ENCODE results near the gene PEPD.

PEPD gene

DNA sequence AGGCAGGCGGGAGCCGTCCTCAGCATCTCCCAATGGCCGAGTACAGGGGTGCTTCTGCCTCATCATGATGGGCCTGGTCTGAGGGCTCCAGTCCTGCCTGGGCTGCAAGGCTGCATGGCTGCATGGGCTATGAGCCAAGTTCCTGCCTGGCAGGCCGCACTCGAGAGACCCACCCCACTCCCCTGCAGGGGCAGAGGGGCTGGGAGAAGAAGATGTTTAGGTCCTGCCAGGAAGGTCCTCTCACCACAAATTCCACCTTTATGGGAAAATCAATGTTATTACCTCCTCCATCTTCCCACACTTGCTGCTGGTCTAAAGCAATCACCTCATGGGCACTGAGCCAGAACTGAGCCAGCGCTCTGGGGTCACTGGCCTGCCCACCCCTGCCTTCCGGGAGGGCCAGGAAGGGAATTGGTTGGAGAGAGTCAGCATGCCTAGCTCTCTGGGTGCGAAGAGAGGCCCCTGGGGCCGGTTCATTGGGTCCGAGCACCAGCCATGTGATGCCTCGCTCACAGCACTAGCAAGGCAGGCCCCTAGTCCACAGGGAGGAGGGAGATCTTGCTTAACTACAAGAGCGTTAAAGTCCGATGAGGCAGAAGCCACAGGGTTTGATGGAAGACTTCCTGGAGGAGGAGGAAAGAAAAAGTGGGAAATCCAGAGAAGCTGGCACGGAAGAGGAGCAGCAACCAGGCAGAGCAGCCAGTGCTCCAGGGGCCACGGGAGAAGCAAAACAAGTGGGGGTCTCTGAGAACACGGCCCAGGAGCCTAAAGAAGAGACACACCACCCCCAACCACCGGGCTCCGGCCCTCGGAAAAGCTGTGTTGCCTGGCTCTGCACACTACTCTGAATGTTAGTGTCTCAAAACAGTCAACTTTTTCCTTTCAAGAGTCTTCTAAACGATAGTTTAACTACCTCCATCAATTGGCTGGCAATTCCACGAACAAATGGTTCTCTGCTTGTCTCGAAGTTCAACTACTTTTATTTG, 84.9 kb downstream of the PEPD start:
- no peak for DNase-seq

DNA sequence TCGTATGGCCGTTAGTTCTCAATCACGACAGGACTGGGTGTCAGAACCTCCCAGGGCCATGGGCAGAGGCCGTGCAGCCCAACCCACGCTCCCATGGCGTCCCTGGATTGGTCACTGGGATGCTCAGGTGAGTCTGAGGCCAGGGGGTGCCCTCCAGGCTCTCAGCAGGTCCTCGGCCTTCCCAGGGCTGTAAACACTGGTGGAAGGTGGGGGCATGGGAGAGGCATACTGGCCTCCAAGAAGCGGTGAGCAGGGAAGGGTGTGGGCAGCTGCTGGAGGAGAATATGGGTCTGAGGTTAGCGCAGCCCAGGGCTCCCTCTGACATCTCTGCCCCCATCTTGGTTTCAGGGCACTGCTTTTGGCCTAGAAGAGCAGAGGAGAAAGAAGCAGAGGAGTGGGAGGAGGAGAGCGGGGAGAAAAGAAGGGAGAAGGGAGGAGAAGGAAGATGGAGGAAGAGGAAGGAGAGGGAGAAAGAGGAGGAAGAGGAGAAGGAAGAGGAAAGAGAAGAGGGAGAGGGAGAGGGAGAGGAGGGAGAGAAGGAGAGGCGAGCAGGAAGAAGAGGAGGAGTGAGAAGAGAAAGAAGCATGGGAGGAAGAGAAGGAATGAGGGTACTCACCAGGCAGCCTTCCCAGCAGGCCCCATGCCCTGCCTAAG, 85.8 kb downstream of the PEPD start:
- no peak for DNase-seq

DNA sequence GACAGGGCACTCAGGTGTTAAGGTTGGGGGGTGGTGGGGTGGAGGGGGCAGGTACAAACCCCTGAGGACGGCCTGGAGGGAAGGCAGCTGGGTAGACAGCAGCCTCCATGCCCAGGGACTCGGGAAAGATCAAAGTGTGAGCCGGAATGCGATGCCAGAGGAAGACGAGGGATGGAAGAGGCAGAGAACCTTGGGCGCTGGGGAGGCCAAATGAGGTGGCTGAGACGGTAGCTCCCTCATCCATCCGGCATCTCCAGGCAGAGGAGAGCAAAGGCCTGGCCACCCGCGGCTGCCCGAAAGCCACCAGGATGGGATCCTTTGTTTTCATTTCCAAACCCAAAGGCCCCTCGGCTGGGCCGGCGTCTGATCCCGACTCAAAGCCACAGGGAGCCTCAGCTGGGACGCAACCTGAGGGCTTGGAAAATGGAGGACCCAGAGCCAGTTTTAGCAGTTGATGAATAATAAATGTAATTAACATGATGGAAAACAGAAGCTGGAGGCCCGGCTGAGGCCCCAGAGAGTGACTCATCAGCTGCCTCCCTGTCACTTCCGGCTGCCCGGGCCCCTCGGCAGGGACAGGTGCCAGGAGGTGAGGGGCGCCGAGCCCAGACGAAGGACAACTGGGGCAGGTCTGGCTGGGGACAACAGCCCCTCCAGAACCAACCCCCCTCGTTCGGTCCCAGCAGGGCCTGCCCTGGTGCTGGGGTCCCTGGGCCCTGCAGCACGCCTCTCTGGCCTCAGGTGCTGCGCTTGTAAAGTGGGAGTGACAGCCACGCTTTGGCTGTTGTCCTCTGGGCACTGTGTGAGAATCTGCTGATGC, 86.5 kb downstream of the PEPD start:
- no peak for DNase-seq

DNA sequence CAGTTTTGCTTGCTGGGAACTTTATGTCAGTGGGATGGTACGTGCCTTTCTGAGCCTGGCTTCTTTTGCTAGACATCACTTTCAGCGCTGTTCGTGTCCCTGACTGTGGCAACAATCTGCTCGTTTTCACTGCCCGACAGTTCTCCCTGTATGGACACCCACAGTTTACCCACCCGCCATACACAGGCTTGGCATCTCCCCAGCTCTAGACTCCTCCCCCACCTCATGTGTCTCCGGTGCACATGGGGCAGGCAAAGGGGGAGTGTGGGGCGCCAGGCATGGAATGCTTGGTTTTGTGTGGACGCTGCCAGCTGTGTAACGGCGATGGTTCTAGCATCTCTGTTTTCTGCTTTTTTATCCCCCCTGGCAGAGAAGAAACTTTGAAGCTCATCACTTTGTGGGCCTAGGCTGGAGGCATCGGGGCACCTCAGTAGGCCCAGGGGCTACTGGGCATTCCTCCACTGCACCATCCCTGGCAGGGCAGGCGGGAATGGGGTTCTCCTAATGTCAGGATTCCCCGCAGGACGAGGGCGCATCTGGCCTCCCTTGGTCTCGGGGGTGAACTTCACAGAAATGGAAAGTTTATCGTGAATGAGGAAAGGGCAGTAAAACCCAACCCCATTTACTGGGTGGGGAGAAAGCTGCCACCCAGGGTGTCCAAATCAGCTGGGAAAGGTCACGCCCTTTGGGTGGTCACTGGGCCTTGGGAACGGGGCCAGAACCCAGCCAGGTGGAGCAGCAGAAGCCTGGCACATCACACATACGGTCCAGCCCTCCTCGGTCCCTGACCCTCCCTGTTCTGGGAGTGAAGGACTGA, 87.3 kb downstream of the PEPD start:
- no peak for DNase-seq

DNA sequence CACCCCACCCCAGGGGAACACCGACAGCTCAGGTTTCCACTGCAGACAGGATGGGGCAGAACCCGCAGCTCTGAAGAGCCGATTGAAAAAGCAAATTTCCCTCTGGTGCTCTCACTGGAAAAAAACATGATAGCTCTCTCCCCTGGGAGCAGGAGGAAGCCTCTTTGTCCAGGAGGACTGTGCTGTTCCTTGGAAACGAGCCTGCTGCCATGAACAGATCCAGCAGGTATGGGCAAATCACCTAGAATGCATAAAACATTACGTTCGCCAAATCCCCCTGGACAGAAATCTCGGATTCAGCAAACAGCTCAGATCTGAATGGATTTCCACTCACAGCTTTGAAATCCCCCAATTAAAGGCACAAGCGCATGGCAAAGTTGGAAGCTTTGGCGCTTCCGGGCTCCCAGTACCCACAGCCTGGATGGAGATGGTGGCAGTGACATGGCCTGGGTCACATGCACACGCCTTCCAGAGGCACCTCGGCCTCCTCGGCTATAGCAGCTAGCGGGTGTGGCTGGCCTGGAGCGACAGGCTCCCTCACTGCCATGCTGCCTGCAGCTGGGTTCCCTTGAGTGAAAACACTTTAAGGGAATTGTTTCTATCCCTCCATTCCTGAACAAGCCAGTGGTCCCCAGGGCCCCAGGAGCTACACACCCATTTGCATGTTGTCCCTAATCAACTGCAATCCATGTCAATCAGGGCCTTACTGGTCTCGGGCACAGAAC, 89.0 kb downstream of the PEPD start:
- no peak for DNase-seq

DNA sequence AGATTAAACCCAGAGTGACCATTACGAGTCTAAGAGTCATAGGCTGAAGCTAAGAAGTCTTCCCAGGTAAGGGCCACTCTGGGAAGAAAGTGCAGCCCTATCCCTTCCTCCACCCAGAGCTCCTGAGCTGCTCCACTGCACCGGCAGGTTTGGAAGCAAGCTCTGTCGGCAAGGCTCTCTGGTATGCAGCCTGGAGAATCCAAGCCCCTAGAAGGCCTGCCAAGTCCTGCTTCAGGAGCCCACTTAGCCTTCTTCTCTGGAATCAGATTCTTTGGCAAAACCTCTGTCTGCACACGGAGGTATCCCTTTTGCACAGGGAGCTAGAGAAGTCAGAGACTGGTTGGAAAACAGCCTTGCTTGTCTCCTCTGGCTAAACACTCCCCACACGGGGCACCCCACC, 89.6 kb downstream of the PEPD start:
- no peak for DNase-seq

DNA sequence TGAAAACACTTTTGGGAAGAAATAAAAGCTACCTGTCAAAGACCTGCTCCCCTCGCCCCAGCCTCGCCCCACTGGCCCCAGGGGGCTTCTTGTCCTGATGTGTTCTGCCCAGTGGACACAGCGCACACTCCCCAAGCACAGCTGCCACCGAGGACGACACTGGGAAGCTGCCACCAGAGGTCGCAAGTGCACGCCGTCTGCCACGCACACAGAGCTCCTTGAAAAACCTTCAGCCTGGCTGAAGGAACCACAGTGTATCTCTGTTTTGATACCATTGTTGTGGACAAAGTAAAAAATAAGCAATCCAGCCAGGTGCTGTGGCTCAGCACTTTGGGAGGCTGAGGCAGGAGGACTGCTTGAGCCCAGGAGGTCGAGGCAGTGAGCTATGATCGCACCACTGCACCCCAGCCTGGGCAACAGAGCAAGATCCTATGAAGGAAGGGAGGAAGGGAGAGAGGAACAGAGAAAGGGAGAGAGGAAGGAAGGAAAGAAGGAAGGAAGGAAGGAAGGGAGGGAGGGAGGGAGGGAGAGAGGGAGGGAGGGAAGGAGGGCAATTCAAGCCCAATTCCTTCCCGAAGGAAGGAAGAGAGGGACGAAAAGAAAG, 90.8 kb downstream of the PEPD start:
- peak; percentile 72 for DNase-seq

DNA sequence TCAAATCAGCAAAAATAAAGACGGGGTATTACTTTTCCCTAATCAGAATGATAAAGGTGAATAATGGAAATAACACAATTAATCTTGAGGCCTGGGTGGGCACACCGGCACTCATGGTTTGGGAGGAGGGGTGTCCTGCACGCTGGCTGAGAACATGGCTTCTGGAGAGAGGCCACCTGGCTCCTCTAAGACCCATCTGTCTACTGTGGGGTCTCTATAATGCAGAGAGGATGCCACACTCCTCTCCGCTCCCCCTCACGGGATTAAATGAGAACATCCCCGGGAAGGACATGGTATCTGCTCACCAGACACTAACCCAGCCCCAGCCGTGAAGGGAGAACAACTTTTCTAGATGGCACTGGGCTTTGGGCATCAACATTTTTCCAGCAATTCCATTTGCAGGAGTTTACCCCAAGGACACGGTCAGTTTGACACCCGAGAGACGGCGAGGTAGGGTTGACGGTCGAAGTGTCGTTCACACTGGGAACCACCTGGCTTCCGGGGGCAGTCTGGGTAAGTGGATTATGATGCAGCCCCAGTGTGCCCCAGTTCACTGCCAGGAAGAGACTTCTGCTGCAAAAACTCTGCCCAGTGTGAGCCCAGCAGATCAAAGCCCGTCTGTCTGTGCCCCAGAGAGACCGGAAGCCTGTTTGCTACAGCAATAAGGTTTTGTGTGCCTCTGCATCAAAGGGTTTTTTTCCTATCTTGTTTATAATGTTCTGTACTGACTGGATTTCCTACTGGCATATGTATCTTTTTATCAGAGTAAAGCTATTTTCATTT, 91.5 kb downstream of the PEPD start:
- peak; percentile 25 for DNase-seq

DNA sequence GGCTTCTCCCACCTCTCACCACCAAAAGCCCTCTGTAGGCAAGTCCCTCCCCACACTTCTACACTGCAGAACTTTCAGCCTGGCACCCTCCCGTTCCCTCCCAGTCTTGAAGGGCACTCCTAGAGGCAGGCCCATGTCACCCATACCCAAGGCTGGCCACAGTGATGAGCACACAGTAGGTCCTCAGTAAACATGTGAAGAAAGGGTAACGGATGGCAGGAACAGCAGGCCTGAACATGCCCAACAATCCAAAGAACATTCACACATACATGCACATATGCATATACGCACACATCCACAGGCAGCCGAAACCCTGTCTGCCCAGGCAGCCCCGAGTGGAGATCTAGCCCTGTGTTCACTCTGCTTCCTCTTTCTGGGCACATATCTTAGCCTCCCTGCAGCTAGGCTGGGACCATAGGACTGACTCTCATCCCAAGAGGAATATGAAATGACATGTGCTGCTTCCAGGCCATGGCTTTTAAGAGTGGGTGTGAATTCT, 92.9 kb downstream of the PEPD start:
- DNase-seq, result no peak

DNA sequence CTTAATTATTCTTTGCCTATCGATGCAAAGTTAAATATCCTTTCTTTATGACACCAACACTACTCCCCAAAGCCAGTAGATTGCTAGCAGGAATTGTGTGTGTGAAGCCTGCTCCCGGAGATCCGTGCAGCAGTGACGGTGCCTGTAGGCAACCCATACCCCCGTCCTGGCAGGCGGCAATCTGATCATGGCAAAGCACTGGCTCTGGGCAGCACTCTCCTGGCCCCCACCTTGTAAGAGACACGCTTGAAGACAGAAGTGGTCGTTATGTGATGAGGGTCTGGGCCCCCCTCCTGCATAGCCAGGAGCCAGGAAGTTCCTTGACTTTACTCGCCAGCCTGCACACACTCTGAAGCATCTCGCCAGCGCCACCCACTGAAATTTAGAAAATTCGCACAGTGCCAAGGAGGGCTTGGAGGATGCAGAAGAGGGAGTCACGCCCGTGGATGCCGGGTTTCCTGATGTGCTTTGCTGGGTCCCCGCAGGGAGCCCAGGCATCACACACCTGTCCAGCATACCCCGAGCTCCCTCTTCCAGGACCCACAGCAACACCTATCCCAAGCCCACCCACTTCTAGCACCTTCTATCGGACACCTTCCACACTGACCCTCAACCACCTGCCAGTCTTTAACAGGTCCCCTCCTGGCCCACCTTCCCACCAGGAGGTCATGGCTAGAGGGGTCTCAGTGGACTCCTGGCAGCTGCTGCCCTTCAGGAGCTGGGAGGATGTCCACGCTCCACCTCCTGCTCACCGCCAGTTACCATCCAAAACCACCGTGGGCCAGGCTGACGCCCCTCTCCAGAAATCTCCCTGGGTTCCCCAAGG, 93.6 kb downstream of the PEPD start:
- DNase-seq, result no peak

DNA sequence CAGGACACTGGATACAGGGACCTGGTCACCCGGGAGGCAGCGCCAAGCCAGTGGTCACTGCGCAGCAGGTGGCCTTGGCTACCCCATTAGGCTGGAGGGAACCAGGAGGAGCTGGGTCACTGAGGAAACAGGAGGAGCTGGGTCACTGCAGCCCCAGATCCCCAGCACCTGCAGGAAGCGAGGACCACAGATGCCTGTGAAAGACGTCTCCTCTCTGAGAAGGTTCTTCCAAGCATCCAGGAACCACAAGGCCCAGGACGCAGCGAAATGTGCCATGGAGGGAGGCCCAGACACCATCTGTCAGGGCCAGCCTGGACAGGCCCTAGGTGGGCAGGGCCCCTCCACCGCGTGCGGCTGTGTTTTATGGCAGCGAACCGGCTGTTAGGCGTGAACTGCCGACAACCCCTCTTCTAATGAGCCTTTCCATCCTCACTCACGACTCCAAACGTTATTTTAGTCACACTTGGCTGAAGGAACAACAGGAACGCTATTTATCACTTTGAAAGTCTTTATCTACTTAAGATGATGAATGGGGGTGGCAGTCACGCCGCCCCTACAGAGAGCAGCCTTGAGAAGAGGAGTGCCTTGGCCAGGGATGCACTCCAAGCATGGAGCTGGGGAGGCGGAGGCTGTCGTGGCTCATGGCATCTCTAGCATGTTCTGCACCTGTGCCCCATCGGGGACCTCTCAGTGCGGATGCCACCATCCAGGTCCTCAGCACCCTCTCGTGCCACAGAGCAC, 94.8 kb downstream of the PEPD start:
- DNase-seq, result no peak

DNA sequence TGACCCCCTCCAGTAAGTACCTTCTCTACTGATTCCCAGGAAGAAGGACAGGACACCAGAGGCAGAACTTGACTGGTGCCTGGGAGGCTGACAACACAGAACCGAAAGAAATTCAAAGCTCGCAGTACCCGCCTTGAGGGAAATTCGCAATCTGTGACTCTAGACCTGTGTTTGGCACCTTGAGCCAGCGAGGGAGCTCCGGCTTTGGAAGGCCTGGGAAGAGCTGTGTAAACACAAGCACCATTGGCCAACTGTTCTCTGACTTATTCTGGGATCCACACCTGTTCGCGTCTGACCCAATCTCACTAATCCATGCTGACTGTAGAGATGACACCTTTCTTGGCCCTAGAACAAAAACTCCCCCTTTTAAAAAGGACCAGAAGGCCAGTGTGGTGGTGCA, 97.4 kb downstream of the PEPD start:
- no peak for DNase-seq

DNA sequence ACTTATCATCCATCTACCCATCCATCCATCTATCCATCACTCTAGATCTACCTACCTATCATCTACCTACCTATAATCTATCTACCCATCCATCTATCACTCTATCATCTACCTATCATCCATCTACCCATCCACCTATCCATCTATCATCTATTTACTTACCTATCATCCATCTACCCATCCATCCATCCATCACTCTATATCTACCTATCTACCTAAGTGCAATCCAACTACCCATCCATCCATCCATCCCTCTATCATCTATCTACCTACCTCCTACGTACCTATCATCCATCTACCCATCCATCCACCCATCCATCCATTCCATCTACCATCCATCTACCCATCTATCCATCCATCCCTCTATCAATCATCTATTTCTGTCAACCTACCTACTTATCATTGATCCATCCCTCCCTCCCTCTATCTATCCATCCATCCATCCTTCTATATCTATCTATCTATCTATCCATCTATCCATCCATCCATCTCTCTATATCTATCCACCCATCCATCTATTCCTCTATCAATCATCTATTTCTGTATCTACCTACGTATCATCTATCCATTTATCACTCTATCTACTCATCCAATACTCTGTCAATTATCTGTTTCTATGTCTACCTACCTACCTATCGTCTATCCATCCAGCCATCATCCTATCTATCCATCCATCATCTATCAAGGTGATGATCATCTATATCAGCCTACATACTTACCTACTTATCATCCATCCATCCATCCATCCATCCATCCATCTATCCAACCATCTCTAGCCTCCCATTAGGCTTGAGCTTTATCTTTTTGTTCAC, 99.0 kb downstream of the PEPD start:
- DNase-seq, result no peak

DNA sequence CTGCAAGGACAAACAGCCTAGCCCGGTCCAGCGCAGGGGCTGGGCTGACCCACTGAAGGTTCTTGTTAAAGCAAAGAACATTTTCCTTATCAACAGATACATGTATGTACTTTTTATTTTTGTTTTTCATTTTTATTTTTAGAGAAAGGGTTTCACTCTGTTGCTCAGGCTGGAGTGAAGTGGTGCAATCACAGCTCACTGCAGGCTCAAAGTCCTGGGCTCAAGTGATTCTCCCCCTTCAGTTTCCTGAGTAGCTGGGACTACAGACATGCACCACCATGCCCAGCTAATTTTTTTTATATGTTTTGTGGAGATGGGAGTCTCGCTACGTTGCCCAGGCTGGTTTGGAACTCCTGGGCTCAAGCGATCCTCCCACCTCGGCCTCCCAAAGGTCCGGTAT, 100.2 kb downstream of the PEPD start:
- DNase-seq, result no peak

DNA sequence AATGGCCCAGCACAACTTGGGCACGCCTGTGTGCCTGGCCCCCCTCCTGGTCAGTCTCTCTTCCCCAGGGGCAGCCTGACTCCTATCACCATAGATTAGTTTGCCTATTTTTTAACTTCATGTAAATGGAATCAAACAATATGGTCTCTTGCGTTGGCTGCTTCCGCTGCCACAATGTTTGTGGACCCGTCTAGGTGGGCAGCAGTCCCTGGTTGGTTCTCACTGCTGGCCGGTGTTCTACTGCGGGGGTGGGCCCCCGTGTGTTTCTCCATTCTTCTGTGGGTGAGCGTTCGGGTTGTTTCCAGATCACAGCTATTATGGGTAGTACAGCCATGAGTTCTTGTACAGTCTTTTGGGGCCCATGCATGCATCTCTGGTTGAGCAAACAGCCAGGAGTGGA, 100.8 kb downstream of the PEPD start:
- DNase-seq, result no peak

DNA sequence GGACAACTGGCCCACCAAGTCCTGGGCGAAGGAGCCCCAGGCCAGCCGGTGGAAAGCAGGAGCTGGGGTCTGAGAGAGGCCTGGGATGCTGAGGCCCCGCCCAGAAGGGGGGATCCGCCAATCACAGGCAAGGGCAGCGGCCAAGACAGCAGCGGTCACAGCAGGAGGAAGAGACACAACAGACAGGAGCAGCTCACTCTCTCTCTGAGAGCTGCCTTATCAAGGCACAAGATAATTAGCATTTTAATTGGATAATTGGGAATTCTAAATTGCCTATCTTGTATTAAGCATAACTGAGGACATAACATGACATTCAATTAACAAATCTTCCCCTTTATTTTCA, 101.8 kb downstream of the PEPD start:
- no peak for DNase-seq

DNA sequence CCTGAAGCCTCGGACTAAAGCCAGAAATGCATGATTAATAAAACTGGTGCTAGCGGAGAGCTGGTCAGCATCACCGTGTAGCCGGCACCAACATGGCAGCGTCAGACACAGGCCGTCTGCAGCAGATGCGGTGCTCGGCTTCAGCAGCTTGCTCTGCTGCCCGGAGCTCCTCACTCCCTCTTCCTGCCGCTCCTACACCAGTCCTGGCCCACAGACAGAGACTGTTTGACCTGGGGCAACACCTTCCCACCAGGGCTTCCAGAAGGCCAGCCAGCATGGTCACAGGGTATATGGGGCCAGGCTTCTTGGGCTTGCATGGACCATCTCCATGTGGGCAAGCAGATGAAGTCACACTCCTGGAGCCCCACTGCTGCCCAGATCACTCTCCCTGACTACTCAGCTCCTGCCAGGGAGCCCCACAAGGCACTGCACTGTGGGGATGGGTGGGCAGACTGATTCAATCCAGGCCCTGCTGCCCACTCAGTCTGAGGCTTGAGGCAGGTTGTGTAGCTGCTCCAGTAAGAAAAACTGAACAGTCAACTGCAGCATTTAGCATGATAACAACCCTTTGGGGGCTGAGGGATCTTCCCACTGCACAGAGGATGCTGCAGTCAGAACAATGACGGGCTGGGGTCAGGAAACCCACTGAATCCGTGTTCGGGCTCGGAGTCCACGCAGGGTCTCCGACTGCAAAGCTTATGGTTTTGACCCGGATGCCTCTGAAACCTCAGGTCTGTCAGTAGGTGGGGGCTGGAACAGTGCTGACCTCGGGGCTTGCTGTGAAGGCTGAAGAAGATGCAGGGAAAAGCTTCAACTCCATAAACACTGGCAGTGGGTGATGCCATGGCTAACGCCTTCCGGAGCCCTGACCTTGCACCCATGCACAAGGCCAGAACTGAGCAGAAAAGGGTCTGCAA, 102.5 kb downstream of the PEPD start:
- no peak for DNase-seq
